Erythroblast (primary cell): Measurements from ENCODE around the gene AHR.

Experiments used
- GATA1 ChIP-seq: IDR thresholded peaks from 2 replicates; pipeline ENCODE4 v1.6.1; 2011; ENCODE audit warnings: low read depth, mild to moderate bottlenecking, control low read depth, low read length, moderate library complexity
- POLR2A ChIP-seq: IDR thresholded peaks from 2 replicates; pipeline ENCODE4 v1.6.1; 2011; ENCODE audit warnings: mild to moderate bottlenecking, low read length

DNA sequence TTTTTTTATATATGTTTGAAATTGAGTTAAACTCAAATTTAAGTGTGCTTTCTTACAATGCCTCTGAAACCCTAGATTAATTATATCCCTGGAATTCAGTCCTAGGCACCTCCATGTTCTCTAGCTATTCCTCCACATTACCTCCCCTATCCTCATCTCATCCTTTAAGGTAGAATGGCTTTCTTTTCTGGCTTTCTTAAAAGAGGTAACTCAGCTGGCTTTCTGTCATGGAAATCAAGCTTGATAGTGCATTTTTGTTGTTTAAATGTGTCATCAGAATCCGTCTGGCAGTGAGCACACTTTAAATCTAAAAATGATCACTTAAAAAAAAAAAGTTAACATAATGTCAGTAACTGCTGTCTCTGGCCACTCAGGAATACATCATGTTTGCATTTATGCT is 42.2 kb downstream of the AHR start:
- TF ChIP-seq POLR2A, result no peak
- no peak for TF ChIP-seq GATA1
